Right renal pelvis (tissue), 4 donors: Measurements from ENCODE around the gene LRP1. TPM values are rescaled to one million over a fixed set of nuclear protein-coding genes. Genes with fewer than 3 reads are reported as not detected.
A peak's percentile ranks its signal among the peaks of the same experiment; 100 is the strongest.

Experiments
- DNase-seq, 4 donors: peaks; one replicate each; pipeline ENCODE4 v3.0.0-alpha.2; 2013; ENCODE audit warnings: low read depth in 4 of 4, low spot score in 3 of 4, missing footprints in 1 of 4
- polyA plus RNA-seq, 4 donors: library from polyadenylated mRNA; unstranded; fragments of 120-200 nt; gene quantifications; one replicate each; pipeline ENCODE4 v1.2.1, GENCODE V29; 2013; ENCODE audit not compliant: insufficient read length in 4 of 4

LRP1 gene
- polyA plus RNA-seq, 4 donors, result 63.0 to 102 (median 70.6) TPM

GRCh38 chr12:57093415-57094207, 34.7 kb upstream of the LRP1 start:
- peak in 1 of 4 donors; percentile 45 for DNase-seq

GRCh38 chr12:57094208-57095160, 33.8 kb upstream of the LRP1 start:
- no peak for DNase-seq

- DNase-seq, result no peak
These were observed 32.8 kb upstream of the LRP1 start for GRCh38 chr12:57095440-57095839.

GRCh38 chr12:57096099-57096572, 32.1 kb upstream of the LRP1 start:
- DNase-seq, result no peak

GRCh38 chr12:57096748-57097553, 31.3 kb upstream of the LRP1 start:
- no peak for DNase-seq

GRCh38 chr12:57097554-57097835, 30.8 kb upstream of the LRP1 start:
- no peak for DNase-seq

- no peak for DNase-seq
These were observed 29.7 kb upstream of the LRP1 start for GRCh38 chr12:57098546-57098945.

GRCh38 chr12:57099047-57099714, 29.1 kb upstream of the LRP1 start:
- DNase-seq, result no peak

- no peak for DNase-seq
These were observed 28.5 kb upstream of the LRP1 start for GRCh38 chr12:57099766-57100165.

GRCh38 chr12:57101892-57102695, 26.2 kb upstream of the LRP1 start:
- no peak for DNase-seq

GRCh38 chr12:57103856-57104255, 24.4 kb upstream of the LRP1 start:
- no peak for DNase-seq

- DNase-seq, result no peak
These were observed 23.9 kb upstream of the LRP1 start for GRCh38 chr12:57104292-57104910.

GRCh38 chr12:57105011-57105753, 23.1 kb upstream of the LRP1 start:
- DNase-seq, result no peak

GRCh38 chr12:57106021-57106708, 22.1 kb upstream of the LRP1 start:
- no peak for DNase-seq

GRCh38 chr12:57107456-57108155, 20.7 kb upstream of the LRP1 start:
- no peak for DNase-seq

GRCh38 chr12:57109207-57110103, 18.8 kb upstream of the LRP1 start:
- no peak for DNase-seq
